Hepatocyte (in vitro differentiated cells): ENCODE results near the gene OSMR. TPM values are rescaled to one million over a fixed set of nuclear protein-coding genes. Genes with fewer than 3 reads are reported as not detected.

ENCODE experiments used
- DNase-seq: peaks from one replicate; pipeline ENCODE4 v3.0.0-alpha.2; 2016; ENCODE audit warnings: low spot score
- H2AFZ ChIP-seq: fragments of 200-600 bp; sonication (generic); 2 replicates; pipeline ENCODE4 v1.6.0; 2016; ENCODE audit warnings: antibody characterized with exemption, mild to moderate bottlenecking
- H3K27ac ChIP-seq: fragments of 200-600 bp; sonication (generic); 2 replicates; pipeline ENCODE4 v1.5.1; 2016; ENCODE audit warnings: mild to moderate bottlenecking
- H3K27me3 ChIP-seq: fragments of 200-600 bp; sonication (generic); 2 replicates; pipeline ENCODE4 v1.6.1; 2016
- H3K36me3 ChIP-seq: fragments of 200-600 bp; sonication (generic); replicated peaks from 2 replicates; pipeline ENCODE4 v1.5.1; 2016; ENCODE audit warnings: low read depth; ENCODE audit not compliant: insufficient read depth
- H3K4me1 ChIP-seq: fragments of 200-600 bp; sonication (generic); 2 replicates; pipeline ENCODE4 v1.5.1; 2016; ENCODE audit warnings: mild to moderate bottlenecking, moderate library complexity; ENCODE audit not compliant: insufficient read depth
- H3K4me2 ChIP-seq: fragments of 200-600 bp; sonication (generic); 2 replicates; pipeline ENCODE4 v1.6.0; 2016
- H3K4me3 ChIP-seq: fragments of 200-600 bp; sonication (generic); 2 replicates; pipeline ENCODE4 v1.5.1; 2016; ENCODE audit warnings: mild to moderate bottlenecking
- H3K79me2 ChIP-seq: fragments of 200-600 bp; sonication (generic); 2 replicates; pipeline ENCODE4 v1.6.0; 2017; ENCODE audit warnings: mild to moderate bottlenecking
- H3K9me2 ChIP-seq: fragments of 200-600 bp; sonication (generic); replicated peaks from 2 replicates; pipeline ENCODE4 v1.6.0; 2017; ENCODE audit warnings: mild to moderate bottlenecking; ENCODE audit not compliant: insufficient read depth
- H3K9me3 ChIP-seq: fragments of 200-600 bp; sonication (generic); 2 replicates; pipeline ENCODE4 v1.5.1; 2016; ENCODE audit warnings: low read depth, mild to moderate bottlenecking
- H4K20me1 ChIP-seq: fragments of 200-600 bp; sonication (generic); 2 replicates; pipeline ENCODE4 v1.6.0; 2016; ENCODE audit warnings: mild to moderate bottlenecking; ENCODE audit not compliant: insufficient read depth, poor library complexity, severe bottlenecking
- CTCF ChIP-seq: fragments of 200-600 bp; sonication (generic); IDR thresholded peaks from 2 replicates; pipeline ENCODE4 v1.5.1; 2016; ENCODE audit warnings: antibody characterized with exemption, mild to moderate bottlenecking; ENCODE audit not compliant: poor library complexity
- EZH2 ChIP-seq: fragments of 200-600 bp; sonication (generic); IDR thresholded peaks from 2 replicates; pipeline ENCODE4 v1.6.1; 2016; ENCODE audit warnings: antibody characterized with exemption, mild to moderate bottlenecking, borderline replicate concordance
- EZH2phosphoT487 ChIP-seq: fragments of 200-600 bp; sonication (generic); IDR thresholded peaks from one replicate; pipeline ENCODE4 v1.6.1; 2018; ENCODE audit warnings: antibody characterized with exemption, mild to moderate bottlenecking, low read depth, moderate library complexity; ENCODE audit not compliant: unreplicated experiment, severe bottlenecking
- WGBS: methylation state at CpG from one replicate; pipeline ENCODE4 v1.1.6; 2016; ENCODE audit warnings: low lambda C conversion rate; ENCODE audit errors: missing lambda C conversion rate; 5-methylcytosine and 5-hydroxymethylcytosine counted together
- polyA plus RNA-seq: library from polyadenylated mRNA; unstranded; fragments of >200 nt; fragmentation: Nextera tagmentation; extraction: Ambion mirVana; gene quantifications from 2 replicates; pipeline ENCODE4 v1.2.1, GENCODE V29; 2016
- total RNA-seq: library from RNA; depleted of rRNA; stranded (reverse); fragments of >200 nt; gene quantifications from 2 replicates; pipeline ENCODE4 v1.2.3, GENCODE V29; 2014

The OSMR gene
- total and polyA plus RNA-seq, 2 experiments from 2014 or later, result 15.1 to 17.6 TPM

GRCh38 chr5:38816083-38817030, 29.5 kb upstream of the OSMR start:
- 36% methylated on average over 2 of the region's 2 CpGs for WGBS
- no peak for DNase-seq
- H3K9me3 ChIP-seq, result no peaks in the 10 kb centered on the region
- H3K27ac ChIP-seq, result no peak overlapping the region
- H3K4me3 ChIP-seq, result no peak overlapping the region
- no peaks in the 10 kb centered on the region for H4K20me1 ChIP-seq
- TF ChIP-seq CTCF, result no peak
- TF ChIP-seq EZH2phosphoT487, result no peak
- no peak for TF ChIP-seq EZH2
- no peak overlapping the region for H3K4me2 ChIP-seq
- H3K36me3 ChIP-seq, result no peaks in the 10 kb centered on the region
- no peaks in the 10 kb centered on the region for H3K9me2 ChIP-seq
- no peak overlapping the region for H2AFZ ChIP-seq
- no peaks in the 10 kb centered on the region for H3K79me2 ChIP-seq
- H3K27me3 ChIP-seq, result no peaks in the 10 kb centered on the region
- H3K4me1 ChIP-seq, result no peaks in the 10 kb centered on the region

- Histone ChIP-seq H4K20me1 (no peaks in the 10 kb centered on the region), H3K9me2 (no peaks in the 10 kb centered on the region), H3K79me2 (no peaks in the 10 kb centered on the region), H3K27ac (no peak overlapping the region), H3K27me3 (no peaks in the 10 kb centered on the region), H3K4me2 (no peak overlapping the region), H3K9me3 (no peaks in the 10 kb centered on the region), H3K4me3 (no peak overlapping the region), H3K36me3 (no peaks in the 10 kb centered on the region), H2AFZ (no peak overlapping the region), H3K4me1 (no peaks in the 10 kb centered on the region)
- DNase-seq, result no peak
- WGBS, result 92% methylated on average over 20 of the region's 20 CpGs
- TF ChIP-seq EZH2 (no peak), CTCF (no peak), EZH2phosphoT487 (no peak)
Observed at GRCh38 chr5:38821679-38822078, 24.1 kb upstream of the OSMR start.

- no peak for DNase-seq
Observed at GRCh38 chr5:38823503-38823902, 22.3 kb upstream of the OSMR start.

More at GRCh38 chr5:38823503-38823902, 22.3 kb upstream of the OSMR start:
- Histone ChIP-seq H3K36me3 (no peaks in the 10 kb centered on the region), H4K20me1 (no peaks in the 10 kb centered on the region), H2AFZ (no peak overlapping the region), H3K9me2 (no peaks in the 10 kb centered on the region), H3K4me3 (no peak overlapping the region), H3K4me1 (no peaks in the 10 kb centered on the region), H3K27me3 (no peaks in the 10 kb centered on the region), H3K9me3 (no peaks in the 10 kb centered on the region), H3K27ac (no peak overlapping the region), H3K4me2 (no peak overlapping the region), H3K79me2 (no peaks in the 10 kb centered on the region)
- WGBS, result 73% methylated on average over 4 of the region's 4 CpGs
- TF ChIP-seq EZH2 (no peak), EZH2phosphoT487 (no peak), CTCF (no peak)
